HuH-7.5 (cell line): ENCODE measurements around the gene CLEC16A.

Source experiments
- DNase-seq: peaks from one replicate; pipeline ENCODE4 v3.0.0; 2011; ENCODE audit warnings: low spot score

The CLEC16A gene

GRCh38 chr16:11127610-11128195 lies 183.3 kb downstream of the CLEC16A start:
- DNase-seq = no peak

DNA sequence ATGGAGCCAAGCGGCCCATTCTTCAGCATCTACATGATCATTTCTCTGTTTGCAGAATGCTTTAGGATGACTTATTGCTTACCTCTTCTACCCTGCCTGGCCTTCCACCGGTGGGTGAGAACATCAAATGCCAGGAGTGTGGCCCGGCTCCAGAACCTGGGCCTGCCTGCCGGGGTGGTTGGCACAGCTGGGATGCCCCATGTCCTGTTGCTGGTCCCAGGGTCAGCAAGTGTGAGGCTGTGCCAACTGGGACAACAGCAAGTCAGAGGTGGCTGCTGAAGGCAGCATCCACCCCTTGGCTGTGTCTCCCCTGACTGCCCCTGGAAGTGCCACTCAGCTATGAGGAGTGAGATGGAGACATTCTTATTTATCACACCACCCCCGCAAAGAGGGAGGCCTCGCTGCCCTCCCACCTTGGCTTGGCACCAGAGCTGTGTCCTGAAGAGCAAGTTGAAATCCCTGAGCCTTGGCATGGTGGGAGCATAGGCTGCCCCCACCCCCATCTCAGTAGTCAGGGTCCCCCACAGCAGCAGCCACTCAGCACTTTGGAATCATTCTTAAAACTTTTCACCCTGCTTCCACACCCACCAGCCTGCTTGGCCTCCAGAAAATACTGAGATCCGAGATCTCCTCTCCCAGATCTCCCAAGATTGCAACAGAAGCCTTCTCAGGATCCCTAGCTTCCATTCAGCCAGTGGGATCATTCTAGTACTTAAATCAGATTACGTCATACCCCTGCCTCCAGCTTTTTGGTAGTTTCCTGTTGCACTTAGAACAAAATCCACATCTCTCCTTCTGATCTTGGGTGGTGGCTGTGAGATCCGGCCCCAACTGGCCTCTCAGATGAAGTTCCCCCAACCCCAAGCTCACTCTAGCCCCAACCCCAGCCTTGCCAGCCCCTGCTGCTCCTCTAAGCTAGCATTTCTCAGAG lies 184.1 kb downstream of the CLEC16A start:
- DNase-seq = no peak

GRCh38 chr16:11129378-11129781 lies 185.0 kb downstream of the CLEC16A start:
- no peak for DNase-seq

DNA sequence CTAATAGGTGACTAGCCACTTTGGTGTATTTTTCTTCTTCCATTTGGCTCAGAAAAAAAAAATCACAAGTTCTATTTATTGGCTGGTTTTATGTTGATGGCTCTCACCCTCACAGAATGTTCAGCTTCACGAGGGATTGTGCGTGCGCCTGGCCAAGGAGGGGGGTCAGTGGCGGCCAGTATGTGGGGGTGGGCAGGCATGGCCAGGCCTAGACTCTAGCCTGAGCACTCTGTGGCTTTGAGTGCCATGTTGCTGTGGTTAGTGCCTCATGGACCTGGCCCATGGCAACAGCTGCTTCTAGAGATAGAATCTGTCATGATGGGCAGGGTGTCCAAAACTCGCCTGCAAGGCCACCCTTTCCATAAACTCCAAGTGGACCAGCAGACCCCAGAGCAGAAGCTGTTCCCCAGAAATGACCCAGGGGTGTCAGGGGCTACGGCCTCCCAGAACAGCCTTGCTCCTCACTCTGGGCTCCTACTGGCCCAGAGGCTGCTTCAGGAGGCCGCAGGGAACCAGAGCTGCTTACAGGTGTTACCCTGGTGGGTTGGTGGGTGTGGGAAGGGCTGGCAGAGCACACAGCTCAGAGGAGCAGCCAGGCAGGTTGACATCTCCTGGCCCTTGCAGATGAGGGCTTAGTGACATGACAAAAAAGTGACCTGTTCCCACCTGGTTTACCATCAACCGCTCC lies 186.8 kb downstream of the CLEC16A start:
- no peak for DNase-seq

- no peak for DNase-seq
Measured at GRCh38 chr16:11131706-11132105, 187.3 kb downstream of the CLEC16A start.

DNA sequence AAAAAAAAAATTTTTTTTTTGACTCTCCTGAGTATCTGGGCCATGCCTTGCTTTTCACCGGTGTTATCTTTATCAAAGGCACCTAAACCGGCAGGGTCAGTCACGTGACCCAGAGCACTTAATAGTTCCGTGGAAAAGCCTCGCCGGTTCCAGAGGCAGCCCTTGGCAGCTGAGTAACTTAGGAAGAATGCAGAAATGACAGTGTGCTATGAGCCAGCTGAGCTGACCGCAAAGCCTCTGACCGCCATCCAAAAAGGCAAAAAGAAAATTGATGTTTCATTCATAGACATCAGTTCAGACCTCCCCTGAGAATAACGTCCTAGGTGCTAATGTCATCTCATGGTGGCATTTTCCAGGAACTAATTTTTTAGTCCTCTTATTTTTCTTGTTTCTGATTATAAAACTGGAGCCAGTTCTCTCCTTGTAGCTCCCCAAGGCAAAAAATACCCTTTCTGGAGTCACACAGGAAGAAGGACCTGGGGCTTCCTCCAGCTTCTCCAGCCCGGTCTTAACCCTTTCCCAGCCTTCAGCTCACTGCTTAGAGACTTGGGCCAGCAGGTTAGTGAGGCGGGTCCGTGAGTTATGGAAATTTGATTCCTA lies 189.1 kb downstream of the CLEC16A start:
- DNase-seq = peak; percentile 57

DNA sequence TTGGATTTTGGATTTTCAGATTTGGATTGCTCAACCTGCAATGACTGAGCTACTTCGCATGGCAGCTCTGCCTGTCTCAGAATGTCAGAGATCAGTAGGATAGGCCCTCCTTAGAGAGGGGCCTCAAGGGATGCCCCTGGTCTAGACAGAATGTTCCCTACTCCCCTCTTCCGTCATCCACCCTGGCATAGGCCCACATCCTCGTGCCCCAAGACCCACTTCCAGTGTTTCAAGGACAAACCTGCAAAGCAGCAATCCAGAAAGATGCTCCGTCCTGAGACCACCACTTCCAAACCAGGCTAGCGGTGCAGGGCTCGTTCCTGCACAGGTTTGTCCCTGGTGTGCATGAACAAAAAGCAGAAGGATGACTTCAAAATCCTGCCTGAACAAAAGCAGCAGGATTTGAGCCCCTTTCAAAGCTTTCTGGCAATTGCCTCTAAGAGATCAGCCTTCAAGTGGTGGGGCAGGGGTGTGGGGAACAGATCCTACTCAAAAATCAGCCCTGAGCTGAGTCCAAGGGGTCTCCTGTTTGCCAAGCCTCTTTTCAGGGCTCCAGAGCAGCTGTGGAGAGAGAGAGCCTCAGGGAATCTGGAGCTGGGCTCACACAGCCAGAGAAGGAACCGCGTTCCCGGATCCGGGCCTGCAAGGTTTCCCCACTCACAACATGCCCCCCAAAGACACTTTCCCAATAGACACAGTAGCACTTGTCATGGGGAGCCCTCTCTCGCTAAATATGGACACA lies 190.5 kb downstream of the CLEC16A start:
- no peak for DNase-seq

- DNase-seq = no peak
Measured at GRCh38 chr16:11135464-11135973, 191.2 kb downstream of the CLEC16A start.

GRCh38 chr16:11136600-11136999 lies 192.2 kb downstream of the CLEC16A start:
- DNase-seq = no peak

GRCh38 chr16:11138022-11138768 lies 193.8 kb downstream of the CLEC16A start:
- DNase-seq = no peak

GRCh38 chr16:11138769-11139325 lies 194.5 kb downstream of the CLEC16A start:
- no peak for DNase-seq

DNA sequence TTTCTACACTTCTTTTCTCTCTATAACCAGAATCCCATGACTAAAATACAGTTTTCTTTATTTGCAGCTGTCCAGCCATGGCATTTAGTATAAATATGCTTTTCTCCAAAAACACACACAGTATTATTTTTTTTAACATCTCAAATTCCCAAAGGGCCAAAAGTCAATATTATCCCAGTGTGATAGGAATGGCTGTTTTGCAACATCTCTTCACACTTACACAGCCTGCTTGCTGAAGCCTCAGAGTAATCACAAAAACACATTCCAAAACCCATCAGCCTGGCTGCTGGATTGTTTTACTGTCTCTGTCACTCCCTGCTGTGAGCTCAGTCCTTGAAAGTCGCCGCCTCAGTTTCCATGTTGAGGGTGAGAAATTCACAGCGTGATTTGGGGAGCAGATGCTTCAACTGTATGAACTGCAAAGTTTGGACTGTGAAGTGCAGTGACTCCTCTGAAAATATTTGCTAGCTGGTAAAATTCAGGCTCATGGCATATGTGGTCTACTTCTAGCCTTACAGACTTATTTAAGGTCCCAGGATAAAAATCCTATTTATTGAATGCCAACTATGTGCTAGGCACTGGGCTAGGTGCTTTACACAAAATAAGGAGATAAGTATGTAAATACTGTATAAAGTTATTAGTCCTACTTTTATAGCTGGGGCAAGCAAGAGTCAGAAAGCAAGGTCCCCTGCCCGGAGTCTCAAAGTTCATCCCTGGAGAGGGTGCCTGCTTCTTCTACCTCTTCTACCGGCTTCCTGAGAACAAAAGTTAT lies 195.1 kb downstream of the CLEC16A start:
- DNase-seq = peak; percentile 62

DNA sequence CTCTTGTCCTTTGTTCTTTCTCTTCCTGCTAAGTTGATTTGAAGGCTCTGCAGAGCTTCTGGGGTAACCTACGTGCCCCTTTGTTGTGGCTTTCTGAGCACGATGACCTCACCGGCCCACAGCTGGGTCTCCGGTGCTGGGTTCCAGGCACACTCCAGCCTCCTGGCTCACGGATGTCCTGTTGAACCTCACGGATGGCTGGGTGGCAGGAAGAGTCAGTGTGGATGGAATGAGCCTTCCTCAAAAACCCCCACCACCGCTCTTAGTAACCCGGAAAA lies 195.7 kb downstream of the CLEC16A start:
- DNase-seq = no peak

DNA sequence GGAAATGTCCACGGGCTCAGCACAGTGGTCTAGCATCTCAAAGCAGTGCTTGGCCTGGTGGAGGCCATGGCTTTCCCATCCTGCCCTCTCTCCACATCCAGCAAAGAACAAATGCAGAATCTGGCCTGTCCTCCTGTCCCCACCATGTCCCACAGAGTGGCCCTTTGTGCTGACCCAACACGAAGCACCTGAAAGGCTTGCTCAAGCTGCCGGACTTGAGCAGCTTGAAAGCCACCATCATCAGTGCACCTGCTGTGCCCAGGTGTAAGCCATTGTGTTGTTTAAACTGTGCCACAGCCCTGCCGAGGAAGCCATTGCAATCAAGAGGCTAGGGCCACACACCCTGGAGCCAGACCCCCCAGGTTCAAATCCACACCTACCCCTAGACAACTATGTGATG lies 196.1 kb downstream of the CLEC16A start:
- DNase-seq = no peak

DNA sequence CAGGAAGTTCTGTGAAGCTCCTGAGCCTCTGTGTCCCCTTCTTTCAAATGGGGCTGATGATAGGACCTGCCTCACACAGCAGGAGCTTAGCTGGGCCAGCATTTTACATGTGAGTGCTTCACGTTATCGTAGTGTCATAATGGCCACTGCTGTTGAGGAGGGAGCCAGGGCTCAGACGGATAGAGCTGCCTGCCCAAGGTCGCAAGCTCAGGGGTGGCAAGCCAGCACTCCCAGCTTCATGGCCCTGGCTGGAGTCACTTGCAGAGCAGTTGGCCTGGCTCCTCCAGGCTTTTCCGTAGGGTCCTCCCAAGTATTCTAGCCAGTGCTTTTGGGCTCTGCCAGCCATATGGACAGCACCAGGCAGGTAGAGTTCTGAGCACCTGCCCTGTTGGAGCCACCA lies 196.5 kb downstream of the CLEC16A start:
- no peak for DNase-seq

DNA sequence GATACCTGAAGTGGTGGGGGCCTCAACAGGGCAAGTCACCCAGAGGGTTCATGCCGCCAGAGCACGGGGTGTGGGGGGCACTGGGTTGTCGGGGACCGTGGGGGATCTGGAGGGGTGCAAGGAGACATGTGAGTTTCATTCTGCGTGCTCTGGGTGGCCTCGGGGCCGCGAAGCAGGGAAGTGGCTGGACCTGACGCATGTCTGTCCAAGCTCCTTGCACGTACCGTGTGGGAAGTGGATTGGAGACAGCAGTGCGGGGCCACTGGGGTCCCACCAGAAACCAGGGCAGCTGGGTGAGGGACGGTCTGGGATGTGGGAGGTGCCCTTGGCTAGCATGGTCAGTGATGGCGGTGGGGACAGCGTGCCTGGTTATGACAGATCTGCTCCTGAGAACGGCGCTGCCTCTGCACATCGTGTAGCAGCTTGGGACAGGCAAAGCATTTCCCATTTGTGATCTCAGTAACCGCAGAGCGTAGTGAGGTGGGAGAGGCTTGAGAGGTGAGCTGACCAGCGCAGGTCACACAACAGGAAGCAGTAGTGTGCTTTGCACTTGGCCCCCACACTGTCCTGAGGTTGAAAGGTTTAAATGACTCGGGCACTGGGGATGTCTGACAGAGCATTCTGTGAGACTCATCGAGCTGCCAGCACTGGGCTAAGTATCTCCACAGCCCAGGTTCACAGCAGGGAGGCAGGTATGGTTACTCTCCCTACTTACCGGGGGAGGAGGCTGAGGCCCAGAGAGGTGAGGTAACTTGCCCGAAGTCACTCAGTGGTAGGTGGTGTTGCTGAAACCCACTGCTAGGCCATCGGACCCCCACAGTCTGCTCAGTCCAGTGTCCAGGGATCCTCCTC lies 197.3 kb downstream of the CLEC16A start:
- DNase-seq = no peak

DNA sequence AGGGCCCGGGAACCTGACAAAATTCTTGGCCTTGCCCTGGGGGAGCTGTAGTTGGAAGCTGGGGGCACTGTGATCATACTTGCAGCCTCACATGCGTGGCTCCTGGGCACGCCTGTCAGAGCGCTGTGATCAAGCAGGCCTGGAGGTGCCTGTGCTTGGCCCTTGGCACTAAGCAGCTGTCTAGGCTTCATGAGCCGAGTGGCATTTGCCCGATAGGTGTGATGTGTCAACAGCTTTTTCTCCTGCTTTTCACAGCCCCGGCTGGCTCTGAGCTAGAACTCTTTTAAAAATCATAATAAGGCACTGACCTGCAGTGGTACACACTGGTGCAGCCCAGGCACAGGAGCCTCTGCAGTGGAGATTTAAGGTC lies 197.9 kb downstream of the CLEC16A start:
- DNase-seq = no peak

GRCh38 chr16:11142951-11143350 lies 198.6 kb downstream of the CLEC16A start:
- DNase-seq = no peak

DNA sequence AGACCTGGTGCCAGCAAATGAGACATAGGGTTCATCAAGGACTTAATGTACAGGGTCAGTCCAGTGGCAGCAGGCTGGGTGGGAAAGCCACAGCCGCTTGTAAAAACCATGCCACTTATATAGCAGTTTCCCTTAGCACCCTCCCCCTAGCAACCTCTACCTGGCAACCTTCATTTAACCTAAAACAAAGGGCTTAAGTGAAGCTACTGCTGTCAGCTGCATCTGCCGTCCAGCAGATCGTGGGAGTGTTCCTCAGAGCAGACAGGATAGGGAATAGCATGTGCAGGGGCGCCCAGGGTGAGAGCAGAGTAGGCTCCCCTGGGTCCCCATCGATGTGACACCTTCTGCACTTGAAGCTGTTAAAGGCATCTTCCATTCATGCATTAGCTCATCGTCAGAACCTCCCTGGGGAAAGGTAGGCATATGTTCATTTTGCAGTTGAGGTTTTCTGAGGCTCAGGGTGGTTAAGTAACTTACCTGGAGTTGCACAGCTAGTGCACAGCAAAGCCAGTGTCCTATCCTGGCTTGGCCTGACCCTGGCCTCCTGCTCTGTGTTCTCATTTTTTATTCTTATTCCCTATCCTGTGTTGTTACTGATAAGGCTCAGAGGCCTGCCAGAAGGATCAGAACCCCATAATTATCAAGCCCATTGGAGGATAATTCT lies 199.1 kb downstream of the CLEC16A start:
- DNase-seq = no peak
